Stimulated activated CD4-positive, alpha-beta T cell treated with anti-CD3 and anti-CD28 coated beads, Interleukin-12 subunit alpha, Interleukin-12 subunit beta, amount 100 ng/mL, for 24 hours (primary cell): Measurements from ENCODE around the gene C4A.
A peak's percentile ranks its signal among the peaks of the same experiment; 100 is the strongest.
"Not testable (repeated sequence)": the region's sequence is repeated elsewhere in the genome, so short reads cannot be mapped to it uniquely, and the experiment has no call there.

Experiments used
- DNase-seq, 2 experiments: peaks; one replicate each; pipeline ENCODE4 v3.0.0-alpha.2; 2020; ENCODE audit warnings: low read depth in 2 of 2

C4A gene

GRCh38 chr6:31981744-31982143 is at the start of gene C4A:
Gene C4A (plus strand): TSS chr6:31982057. CDS start chr6:31982108, 51 bp downstream.
- not testable (repeated sequence) for DNase-seq

DNA sequence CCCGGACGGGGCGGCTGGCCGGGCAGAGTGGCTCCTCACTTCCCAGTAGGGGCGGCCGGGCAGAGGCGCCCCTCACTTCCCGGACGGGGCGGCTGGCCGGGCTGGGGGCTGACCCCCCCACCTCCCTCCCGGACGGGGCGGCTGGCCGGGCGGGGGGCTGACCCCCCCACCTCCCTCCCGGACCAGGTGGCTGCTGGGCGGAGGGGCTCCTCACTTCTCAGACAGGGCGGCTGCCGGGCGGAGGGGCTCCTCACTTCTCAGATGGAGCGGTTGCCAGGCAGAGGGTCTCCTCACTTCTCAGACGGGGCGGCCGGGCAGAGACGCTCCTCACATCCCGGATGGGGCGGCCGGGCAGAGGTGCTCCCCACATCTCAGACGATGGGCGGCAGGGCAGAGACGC is 49.7 kb upstream of the C4A start:
- not testable (repeated sequence) for DNase-seq

DNA sequence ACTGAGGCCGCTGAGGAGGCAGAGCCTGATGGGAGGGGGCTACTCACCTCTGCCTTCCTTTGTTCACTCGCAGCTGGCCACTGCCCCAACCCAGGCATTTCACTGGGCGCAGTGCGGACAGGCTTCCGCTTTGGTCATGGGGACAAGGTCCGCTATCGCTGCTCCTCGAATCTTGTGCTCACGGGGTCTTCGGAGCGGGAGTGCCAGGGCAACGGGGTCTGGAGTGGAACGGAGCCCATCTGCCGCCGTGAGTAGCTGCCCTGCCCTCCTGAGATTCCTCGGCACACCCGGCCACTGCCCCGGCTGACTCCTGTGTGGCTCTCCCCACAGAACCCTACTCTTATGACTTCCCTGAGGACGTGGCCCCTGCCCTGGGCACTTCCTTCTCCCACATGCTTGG is 48.3 kb upstream of the C4A start:
- DNase-seq = no peak

- DNase-seq = no peak
Observed at GRCh38 chr6:31935021-31935420, 46.8 kb upstream of the C4A start.

DNA sequence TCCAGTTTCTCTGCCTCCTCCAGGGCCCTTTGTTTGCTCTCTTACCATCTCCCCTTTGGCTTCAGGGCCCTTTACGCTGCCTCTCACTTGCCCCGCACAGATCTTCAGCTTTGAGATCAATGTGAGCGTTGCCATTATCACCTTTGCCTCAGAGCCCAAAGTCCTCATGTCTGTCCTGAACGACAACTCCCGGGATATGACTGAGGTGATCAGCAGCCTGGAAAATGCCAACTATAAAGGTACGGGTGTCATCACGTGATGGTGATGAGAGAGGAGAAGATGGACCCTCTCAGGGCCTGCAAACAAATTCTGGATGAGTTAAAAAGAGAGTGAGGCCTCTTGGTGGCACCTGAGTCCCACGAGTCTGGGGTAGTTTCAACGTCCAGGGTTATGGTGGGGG is 46.0 kb upstream of the C4A start:
- no peak for DNase-seq

- DNase-seq = no peak
Observed at GRCh38 chr6:31940256-31940664, 41.6 kb upstream of the C4A start.

DNA sequence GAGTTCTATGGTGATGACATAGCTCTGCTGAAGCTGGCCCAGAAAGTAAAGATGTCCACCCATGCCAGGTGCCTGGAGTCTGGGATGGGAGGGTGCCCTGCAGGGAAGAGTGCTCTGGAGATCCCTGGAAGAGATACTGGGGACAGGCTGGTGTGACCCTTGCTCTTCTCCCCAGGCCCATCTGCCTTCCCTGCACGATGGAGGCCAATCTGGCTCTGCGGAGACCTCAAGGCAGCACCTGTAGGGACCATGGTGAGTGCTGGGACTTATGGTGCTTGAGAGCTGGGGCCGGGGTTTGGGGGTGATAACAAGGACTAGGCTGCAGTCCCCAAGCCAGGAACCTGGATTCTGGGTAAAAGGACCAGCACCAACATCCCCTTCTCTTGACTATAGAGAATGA is 38.1 kb upstream of the C4A start:
- DNase-seq = no peak

DNA sequence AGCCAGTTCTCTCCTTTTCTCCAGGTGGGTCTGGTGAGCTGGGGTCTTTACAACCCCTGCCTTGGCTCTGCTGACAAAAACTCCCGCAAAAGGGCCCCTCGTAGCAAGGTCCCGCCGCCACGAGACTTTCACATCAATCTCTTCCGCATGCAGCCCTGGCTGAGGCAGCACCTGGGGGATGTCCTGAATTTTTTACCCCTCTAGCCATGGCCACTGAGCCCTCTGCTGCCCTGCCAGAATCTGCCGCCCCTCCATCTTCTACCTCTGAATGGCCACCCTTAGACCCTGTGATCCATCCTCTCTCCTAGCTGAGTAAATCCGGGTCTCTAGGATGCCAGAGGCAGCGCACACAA is 36.7 kb upstream of the C4A start:
- DNase-seq = no peak

GRCh38 chr6:31945507-31946369 is 36.1 kb upstream of the C4A start, which contains the start of gene CFB:
Gene CFB (plus strand): TSS chr6:31946095. CDS start chr6:31946222, 127 bp downstream.
- DNase-seq = no peak

DNA sequence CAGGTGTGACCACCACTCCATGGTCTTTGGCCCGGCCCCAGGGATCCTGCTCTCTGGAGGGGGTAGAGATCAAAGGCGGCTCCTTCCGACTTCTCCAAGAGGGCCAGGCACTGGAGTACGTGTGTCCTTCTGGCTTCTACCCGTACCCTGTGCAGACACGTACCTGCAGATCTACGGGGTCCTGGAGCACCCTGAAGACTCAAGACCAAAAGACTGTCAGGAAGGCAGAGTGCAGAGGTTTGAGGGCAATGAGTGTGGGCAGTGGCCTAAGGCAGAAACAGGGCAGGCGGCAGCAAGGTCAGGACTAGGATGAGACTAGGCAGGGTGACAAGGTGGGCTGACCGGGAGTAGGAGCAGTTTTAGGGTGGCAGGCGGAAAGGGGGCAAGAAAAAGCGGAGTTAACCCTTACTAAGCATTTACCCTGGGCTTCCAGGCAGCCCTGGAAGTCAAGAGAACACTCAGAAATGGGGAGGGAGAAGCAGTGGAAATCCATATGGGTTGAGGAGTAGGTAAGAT is 35.4 kb upstream of the C4A start:
- no peak for DNase-seq

- no peak for DNase-seq
Observed at GRCh38 chr6:31947070-31947675, 34.7 kb upstream of the C4A start.

GRCh38 chr6:31947864-31948263 is 34.0 kb upstream of the C4A start:
- DNase-seq = no peak

DNA sequence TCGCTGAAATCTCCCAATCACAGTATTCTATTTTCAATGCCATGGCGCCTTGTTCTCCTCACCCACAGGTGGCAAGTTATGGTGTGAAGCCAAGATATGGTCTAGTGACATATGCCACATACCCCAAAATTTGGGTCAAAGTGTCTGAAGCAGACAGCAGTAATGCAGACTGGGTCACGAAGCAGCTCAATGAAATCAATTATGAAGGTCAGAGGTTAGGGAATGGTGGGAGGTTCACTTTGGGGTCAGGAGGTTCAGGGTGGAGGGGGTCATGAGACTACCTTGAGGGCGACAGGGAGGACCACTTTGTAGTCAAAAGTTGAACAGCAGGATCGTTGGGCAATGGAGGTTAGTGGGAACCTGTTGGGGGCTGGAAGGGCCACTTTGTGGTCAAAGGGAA is 33.6 kb upstream of the C4A start:
- DNase-seq = no peak

- DNase-seq = no peak
Observed at GRCh38 chr6:31948753-31949413, 33.0 kb upstream of the C4A start.

DNA sequence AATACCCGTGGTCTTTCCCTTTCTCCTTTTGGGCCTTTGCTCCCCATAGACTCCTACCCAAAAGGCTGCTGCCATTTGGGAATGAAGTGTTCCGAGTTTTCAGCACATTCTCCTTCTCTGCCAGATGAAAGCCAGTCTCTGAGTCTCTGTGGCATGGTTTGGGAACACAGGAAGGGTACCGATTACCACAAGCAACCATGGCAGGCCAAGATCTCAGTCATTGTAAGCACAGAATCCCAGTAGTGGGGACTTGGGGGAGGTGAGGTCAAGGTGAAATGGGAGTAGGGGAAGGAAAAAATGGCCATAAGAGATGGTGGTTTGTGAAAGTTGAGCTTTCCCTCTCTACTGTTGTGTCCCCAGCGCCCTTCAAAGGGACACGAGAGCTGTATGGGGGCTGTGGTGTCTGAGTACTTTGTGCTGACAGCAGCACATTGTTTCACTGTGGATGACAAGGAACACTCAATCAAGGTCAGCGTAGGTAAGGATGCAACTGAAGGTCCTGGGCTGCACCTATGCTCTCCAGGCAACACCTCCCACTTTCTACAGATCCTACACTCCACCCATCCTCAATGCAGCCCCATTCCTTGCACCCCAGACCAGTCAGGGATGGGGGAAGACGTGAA is 31.8 kb upstream of the C4A start:
- DNase-seq = no peak

- DNase-seq = peak in 1 of 2 experiments; percentile 17
Observed at GRCh38 chr6:31952140-31952805, 29.6 kb upstream of the C4A start.

GRCh38 chr6:31952890-31953289 is 29.0 kb upstream of the C4A start:
- DNase-seq = no peak

DNA sequence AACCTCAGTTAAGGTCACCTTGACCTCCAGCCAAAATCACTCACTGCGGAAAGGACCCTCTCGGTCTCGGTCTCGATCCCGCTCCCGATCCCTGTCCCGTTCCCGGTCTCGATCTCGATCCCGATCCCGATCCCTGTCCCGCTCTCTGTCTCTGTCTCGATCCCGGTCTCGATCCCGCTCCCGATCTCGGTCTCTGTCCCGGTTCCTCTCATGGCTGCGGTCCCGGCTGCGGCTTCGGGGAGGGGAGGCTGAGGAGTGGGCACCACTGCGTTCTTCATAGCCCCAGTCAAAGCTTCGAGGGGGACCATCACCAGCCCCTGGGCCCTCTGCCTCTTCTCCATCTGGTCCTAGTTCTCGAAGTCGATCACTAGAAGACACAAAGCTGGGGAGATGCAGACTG is 27.3 kb upstream of the C4A start:
- DNase-seq = no peak

DNA sequence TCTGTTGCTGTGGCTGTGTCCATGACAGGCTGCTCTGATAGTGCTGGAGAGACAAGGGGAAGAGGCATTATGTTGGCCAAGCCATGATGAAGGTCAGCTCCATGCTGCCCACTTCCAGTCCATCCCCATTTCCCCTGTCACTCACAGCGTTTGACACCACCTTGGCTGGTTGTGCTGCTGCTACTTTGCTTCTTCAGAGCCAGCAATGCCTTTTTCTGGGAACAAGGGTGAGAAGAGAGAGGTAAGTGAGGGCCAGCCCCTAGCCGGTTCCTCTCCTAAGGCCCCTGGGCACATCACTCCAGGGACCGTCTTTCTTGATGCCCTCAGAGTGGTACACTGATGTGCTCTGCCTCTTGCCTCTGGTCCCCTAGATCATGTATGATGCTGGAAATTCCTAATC is 25.1 kb upstream of the C4A start:
- DNase-seq = no peak

DNA sequence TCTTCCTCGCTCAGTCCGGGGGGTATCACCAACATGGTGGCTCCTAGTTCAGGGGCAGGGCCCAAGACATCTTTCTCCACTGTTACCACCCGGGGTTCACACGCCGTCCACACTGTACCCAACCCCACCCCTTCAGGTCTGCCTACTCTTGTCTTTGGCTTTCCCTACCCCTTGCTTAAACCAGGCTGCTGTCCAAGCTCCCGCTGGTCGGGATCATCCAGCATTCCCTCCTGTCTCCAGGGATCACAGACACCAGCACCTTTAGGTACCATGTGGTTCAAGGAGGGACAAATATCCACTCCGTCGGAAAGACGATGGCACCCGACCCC is 23.5 kb upstream of the C4A start:
- DNase-seq = no peak
